GM21786 (cell line): ENCODE results near the gene APBA2.

ENCODE experiments used
- ATAC-seq: cut with Tn5 transposase; IDR thresholded peaks from one replicate; pipeline ENCODE4 v1.9.1; 2021; ENCODE audit not compliant: unreplicated experiment

Gene APBA2

DNA sequence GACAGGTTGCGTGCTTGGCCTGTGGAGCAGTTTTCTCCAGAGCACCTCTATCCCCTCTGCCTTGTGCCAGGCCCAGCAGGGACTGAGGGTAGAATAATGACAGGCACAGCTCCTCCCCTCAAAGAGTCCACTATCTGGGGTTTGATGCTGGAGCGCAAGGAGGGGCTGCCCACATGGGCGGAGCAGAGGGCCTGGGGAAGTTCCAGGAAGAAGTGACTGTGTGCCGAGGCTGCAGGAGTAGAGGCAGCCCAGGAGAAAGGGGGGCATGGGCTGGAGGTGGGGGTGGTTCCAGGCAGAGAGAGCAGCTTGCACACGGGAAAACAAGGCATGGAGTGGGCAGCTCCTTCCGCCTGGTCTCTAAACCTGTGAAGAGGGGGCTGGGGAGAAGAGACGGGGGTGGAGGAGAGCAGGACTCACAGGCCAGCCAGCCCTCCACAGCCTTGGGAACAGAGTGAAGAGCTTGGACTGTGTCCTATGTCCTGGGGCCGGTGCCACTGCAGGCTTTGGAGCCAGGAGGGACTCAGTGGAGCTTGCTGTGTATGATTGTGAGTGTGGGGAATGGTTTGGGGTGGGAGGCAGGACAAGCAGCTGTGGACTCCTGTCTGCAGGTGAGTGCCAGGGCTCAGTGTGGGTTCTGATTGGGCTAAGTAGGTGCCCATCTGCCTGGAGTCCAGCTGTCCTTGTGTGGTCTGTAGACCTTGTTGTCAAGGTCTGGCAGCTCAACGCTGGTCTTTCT is 48.1 kb downstream of the APBA2 start:
- no peak for ATAC-seq

GRCh38 chr15:28934645-28935044 is 48.9 kb downstream of the APBA2 start:
- no peak for ATAC-seq

DNA sequence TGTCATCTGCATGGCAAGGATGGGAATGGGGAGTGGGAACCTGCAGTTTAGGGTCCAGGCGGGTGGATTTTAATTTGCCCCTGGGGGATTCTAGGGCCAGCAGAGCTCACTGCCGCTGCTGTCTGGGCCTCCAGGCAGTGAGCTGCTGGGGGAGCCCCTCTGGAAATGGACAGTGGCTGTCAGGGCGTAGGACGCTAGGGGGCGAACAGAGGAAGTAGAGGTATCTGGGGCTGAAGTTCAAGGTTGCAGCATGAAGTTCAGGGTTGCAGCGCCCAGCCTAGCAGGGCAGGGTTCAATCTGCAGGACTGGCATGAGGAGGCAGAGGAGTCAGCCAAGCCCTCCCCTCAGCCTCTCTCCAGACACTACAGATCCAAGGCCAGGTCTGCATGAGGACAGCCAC is 49.5 kb downstream of the APBA2 start:
- no peak for ATAC-seq

- ATAC-seq: no peak
Observed at GRCh38 chr15:28936081-28936480, 50.3 kb downstream of the APBA2 start.

- ATAC-seq: no peak
Observed at GRCh38 chr15:28936481-28936881, 50.7 kb downstream of the APBA2 start.

GRCh38 chr15:28937271-28937670 is 51.5 kb downstream of the APBA2 start:
- no peak for ATAC-seq

GRCh38 chr15:28942046-28942445 is 56.3 kb downstream of the APBA2 start:
- ATAC-seq: no peak

GRCh38 chr15:28942571-28942970 is 56.8 kb downstream of the APBA2 start:
- no peak for ATAC-seq

GRCh38 chr15:28943146-28943545 is 57.4 kb downstream of the APBA2 start:
- no peak for ATAC-seq

DNA sequence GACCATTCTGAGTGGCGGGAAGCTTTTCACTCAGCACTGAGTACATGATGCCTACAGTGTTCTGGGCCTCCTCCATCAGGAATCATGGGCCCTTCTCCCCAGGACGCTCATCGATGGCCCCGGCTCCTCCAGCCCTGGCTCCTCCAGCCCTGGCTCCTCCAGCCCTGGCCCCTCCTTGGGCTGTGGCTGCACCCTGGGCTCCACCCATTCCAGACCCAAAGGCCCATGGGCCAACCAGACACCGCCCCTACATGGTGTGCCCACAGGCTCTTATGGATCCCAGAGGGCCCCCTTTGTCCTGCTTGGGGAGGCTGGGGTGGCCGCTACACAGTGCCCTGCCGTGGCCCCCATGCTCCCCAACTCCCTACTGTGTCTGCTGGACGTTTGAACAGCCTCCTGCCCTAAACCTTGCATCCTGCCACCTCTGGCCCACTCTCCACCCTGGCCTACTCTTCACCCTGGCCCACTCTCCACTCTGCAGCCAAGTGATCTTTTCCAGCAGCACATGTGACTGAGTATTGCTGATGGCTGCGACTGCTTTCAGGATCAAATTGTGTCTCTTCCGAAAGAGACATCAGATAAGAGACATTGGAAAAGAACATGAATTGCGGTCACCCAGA is 57.9 kb downstream of the APBA2 start:
- no peak for ATAC-seq

- no peak for ATAC-seq
Observed at GRCh38 chr15:28944286-28944685, 58.5 kb downstream of the APBA2 start.

DNA sequence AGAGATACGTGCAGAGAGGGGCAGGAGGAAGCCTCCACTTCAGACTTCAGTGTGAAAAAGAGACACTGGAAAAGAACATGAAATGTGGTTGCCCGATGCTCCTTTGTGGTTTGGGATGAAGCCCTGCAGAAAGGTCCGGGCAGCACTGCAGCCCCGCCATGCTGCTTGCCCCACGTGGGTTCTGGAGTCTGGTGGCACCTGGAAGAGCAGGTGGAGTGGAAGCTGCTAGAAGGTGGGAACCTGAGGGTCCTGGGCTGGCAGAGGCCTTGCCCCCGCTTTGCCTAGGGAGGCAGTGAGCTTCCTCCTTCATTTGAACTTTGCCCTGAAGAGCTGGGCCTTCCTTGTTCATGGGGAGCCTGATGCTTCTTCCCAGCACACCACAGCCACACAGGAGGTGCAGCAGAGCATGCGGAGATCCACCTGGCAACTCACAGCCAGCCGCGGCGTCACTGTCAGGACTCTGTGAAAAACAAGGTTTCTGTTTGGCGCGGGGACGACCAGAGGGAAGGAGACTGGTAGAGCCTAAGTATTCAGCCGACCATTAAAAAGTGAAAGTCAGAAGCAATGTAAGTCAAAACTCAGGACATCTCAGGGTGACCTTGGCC is 59.0 kb downstream of the APBA2 start:
- no peak for ATAC-seq

DNA sequence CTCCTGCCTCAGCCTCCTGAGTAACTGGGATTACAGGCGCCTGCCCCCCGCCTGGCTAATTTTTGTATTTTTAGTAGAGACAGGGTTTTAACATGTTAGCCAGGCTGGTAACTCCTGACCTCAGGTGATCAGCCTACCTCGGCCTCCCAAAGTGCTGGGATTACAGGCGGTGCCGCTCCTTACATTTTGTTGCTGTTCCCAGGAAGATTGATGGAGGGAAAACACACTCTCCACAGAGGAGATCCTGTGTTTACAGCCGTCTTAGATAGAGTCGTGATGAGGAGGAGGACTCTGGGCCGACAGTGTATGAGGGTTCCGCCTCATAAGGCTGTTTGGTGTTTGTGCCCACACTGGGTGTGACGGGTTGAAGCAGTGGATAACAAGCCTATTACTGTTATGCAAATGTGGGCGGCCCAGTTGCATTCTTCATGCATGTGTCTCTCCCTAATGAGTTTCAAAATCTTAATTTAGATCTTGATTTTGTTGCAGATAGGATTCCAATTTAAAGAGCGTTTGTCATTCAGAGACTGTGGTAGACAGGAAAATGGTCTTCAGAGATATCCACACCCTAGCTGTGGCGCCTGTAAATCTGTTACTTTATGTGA is 60.0 kb downstream of the APBA2 start:
- no peak for ATAC-seq

DNA sequence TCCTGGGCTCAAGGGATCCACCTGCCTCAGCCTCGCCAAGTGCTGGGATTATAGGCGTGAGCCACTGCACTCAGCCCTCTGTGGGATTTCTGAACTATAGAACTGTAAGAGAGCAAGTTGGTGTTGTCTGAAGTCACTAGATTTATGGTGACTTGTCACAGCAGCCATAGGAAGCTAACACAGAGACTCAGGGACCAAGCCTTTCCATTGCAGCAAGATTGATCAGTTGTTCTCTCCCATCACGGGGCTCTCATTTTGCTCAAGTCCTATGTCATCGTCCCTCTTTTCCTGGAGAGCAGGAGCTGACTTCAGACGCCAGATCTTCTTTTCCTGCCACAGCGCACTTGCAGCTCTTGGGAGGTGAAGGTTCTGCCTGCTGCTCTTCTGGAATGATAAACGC is 61.0 kb downstream of the APBA2 start:
- ATAC-seq: no peak

DNA sequence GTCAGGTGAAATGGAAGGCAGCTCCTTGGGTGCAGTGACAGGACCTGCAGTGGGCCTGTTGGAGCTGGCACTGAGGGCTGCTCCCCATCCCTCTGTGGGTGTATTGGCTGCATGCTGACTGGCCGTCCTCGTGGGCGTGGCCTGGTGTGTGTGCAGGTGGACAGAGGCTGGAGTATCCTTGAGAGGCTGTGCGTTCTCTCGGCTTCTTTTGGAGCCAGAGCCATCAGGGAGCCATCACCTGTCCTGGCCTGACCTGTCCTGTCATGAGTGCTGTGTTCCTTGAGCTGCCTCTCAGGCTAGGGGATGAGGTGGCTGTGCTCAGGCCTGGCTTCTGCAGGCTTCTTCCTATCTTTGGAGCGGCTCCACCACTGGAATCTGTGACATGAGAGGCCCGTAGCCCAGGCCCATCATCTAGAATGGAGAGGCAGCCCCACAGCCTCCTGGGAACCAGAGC is 61.5 kb downstream of the APBA2 start:
- ATAC-seq: no peak

GRCh38 chr15:28948036-28948435 is 62.3 kb downstream of the APBA2 start:
- no peak for ATAC-seq

DNA sequence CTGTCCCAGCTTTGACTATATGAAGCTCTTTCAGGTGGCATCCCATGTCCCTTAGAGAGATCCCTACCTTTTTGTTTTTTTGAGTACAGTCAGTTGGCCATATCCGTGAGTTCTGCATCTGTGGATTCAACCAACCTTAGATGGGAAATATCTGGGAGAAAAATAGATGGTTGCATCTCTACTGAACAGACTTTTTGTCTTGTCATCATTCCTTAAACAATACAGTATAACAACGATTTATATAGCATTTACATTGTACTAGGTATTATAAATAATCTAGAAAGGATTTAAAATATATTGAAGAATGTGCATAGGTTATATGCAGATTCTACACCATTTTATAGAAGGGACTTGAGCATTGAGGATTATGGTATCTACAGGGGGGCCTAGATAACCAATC is 65.1 kb downstream of the APBA2 start:
- ATAC-seq: no peak

GRCh38 chr15:28952666-28953491 is 67.1 kb downstream of the APBA2 start:
- no peak for ATAC-seq

DNA sequence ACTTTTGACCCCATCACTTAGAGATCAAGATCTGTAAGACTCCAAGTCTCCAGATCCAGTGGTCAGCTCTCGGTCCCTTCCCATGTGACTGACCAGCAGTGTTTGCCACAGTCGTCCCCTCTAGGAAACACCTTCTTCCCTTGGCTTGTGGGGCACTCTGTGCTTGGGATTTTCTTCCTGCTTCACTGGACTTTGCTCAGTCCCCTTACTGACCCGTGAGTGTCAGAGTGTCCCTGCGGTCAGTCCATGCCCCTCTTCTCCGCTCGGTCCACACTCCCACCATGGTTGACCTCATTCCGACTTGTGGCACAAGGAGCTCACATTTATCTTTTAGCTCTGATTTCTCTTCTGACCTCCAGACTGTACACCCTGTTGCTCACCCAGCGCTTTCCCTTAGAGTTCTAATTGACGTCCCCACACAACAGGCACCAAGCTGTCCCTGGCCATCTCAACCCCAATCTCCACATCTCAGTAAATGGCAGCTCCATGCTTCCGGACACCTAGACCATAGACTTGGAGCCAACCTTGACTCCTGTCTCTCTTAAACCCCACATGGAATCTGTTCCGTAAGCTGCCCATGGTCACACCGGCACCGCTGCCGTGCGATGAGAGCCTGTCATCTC is 67.9 kb downstream of the APBA2 start:
- ATAC-seq: no peak

DNA sequence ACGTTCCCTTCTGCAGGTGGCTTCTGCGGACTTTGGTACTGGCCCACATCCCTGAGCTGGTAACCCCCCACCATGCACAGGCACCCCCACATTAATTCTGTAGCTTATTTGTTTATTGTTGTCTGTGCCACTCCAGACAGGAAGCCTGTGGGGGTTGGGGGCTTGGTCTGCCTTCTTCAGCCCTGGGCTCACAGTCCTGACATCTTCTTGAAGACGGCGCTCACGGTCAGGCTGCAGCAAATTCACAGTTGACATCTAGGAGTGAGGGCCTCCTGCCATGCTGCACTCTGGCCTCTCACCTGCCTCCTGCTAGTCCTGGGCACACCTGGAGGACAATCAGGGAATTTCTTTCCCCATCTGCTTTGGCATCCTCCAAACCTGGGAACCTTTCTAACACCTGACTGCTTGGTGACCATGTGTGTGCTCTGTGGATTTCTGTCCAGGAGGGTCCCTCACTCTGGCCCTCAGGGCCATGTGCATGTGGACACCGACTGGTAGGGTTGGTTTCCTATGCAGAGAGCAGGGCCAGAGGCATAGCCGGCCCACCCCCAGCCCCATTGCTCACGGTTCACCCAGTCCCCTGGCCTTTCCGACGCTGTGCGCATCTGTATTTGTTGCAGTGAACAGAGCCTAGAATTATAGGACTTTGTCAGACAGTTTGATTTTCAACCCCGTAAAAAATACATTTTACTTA is 68.8 kb downstream of the APBA2 start:
- ATAC-seq: no peak
